Activated naive CD8-positive, alpha-beta T cell (primary cell): ENCODE data around the gene PGLYRP3.

Experiments
- H3K27ac Mint-ChIP-seq: one replicate; pipeline ENCODE4 v1.8.0; 2021; ENCODE audit warnings: mixed read lengths
- H3K27me3 Mint-ChIP-seq: one replicate; pipeline ENCODE4 v1.8.0; 2021; ENCODE audit warnings: mixed read lengths
- H3K36me3 Mint-ChIP-seq: one replicate; pipeline ENCODE4 v1.8.0; 2021; ENCODE audit warnings: mixed read lengths
- H3K4me1 Mint-ChIP-seq: one replicate; pipeline ENCODE4 v1.8.0; 2021; ENCODE audit warnings: low read depth, mixed read lengths
- H3K4me3 Mint-ChIP-seq: one replicate; pipeline ENCODE4 v1.8.0; 2021; ENCODE audit warnings: mild to moderate bottlenecking, mixed read lengths
- H3K9me3 Mint-ChIP-seq: one replicate; pipeline ENCODE4 v1.8.0; 2021; ENCODE audit warnings: low read depth, mixed read lengths

The PGLYRP3 gene

DNA sequence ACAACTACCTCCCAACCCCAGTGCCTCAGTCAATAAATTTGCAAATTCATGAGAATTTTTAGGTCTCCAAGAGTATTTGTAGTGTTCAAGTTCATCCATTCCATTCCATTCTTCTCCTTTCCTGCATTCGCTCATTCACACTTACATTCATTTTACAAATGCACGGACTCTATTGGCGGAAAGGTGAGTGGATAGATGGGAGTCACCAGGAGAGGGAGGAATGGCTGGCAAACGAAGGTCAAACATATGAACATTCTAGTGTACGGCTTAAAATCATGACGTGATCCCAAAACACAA, 50.7 kb downstream of the PGLYRP3 start:
- Mint-ChIP-seq H3K27ac (no peak overlapping the region), H3K9me3 (no peaks in the 10 kb centered on the region), H3K27me3 (peaks cover 36% of the 10 kb centered on the region), H3K4me1 (peaks cover 24% of the 10 kb centered on the region), H3K4me3 (peak overlapping the region; percentile 85), H3K36me3 (no peaks in the 10 kb centered on the region)

- Mint-ChIP-seq H3K9me3 (no peaks in the 10 kb centered on the region), H3K36me3 (no peaks in the 10 kb centered on the region), H3K27me3 (peaks cover 31% of the 10 kb centered on the region), H3K27ac (no peak overlapping the region), H3K4me1 (peaks cover 24% of the 10 kb centered on the region), H3K4me3 (peak overlapping the region; percentile 85)
These were observed 51.3 kb downstream of the PGLYRP3 start for GRCh38 chr1:153261281-153262069.

DNA sequence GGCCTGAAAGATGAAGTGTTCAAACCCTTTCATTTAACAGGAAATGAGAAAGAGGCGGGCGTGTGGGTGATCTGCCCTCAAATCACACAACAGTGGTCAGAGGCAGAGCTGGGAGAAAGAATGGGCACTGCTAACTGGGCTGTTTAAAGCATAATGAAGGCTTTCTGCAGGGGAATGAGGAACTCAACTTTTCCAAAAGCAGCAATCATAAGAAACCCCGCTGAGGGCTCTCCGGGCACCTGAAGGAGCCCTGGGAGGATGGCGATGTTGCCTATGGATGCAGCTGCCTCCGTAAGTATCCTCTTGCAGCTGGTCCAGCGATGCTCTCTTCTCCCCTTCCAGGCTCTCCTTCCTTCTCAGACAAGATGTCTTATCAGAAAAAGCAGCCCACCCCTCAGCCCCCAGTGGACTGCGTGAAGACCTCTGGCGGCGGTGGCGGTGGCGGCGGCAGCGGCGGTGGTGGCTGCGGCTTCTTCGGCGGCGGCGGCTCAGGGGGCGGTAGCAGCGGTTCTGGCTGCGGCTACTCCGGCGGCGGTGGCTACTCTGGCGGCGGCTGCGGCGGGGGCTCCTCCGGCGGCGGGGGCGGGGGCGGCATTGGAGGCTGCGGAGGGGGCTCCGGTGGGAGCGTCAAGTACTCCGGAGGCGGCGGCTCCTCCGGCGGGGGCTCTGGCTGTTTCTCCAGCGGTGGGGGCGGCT, 52.0 kb downstream of the PGLYRP3 start:
- Mint-ChIP-seq H3K4me1 (peaks cover 24% of the 10 kb centered on the region), H3K27me3 (peaks cover 25% of the 10 kb centered on the region), H3K4me3 (peak overlapping the region; percentile 73), H3K27ac (peak overlapping the region; percentile 11), H3K36me3 (no peaks in the 10 kb centered on the region), H3K9me3 (no peaks in the 10 kb centered on the region)

DNA sequence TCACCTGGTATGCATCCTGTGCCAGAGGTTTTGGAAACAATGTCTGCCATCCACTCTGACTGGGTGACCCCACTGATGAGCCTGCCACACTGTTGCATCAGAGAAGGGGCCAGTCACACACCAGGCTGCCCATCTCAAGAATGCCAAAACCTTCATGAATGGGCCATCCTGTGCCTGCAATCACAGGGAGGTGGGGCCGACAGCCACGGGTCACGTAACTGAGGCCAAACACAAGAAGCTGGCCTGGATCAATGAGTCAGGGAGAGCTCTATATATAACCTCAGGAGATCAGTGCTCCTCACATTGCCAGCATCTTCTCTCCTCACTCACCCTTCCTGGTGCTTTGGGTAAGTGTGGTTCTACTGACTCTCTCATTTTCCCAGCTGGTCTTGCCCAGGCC, 53.4 kb downstream of the PGLYRP3 start, which contains the start of gene LORICRIN:
Gene LORICRIN (plus strand): TSS at position 301 of the 400 bp plus-strand sequence. CDS start 1,263 bp downstream, outside the sequence.
- no peaks in the 10 kb centered on the region for H3K36me3 Mint-ChIP-seq
- no peaks in the 10 kb centered on the region for H3K9me3 Mint-ChIP-seq
- H3K4me3 Mint-ChIP-seq: peak within 1 kb of the TSS; percentile 73
- peak within 1 kb of the TSS; percentile 11 for H3K27ac Mint-ChIP-seq
- peaks cover 24% of the 10 kb centered on the region for H3K4me1 Mint-ChIP-seq
- H3K27me3 Mint-ChIP-seq: peaks cover 15% of the 10 kb centered on the region

DNA sequence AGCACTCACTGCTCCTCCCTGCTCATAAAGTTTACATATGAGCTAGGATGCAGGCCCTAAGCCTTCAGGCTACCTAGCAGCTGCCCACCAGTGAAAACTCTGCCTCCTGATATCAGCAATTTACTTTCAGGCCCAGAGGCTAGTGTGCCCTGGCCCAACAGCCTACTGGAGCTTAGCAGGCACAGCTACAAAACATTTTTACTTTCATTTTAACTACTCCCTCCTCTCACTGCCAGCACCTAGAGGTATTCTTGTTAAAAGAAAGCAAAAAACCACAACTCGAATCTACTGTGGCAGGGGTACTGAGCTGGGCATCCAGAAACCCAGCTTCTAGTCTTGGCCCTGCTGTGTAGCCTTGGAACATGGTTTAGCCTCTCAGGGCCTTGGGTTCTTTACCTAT, 59.1 kb downstream of the PGLYRP3 start:
- H3K36me3 Mint-ChIP-seq: no peaks in the 10 kb centered on the region
- H3K27ac Mint-ChIP-seq: no peak overlapping the region
- H3K27me3 Mint-ChIP-seq: peaks cover 11% of the 10 kb centered on the region
- H3K4me1 Mint-ChIP-seq: peaks cover 2% of the 10 kb centered on the region
- H3K9me3 Mint-ChIP-seq: no peaks in the 10 kb centered on the region
- H3K4me3 Mint-ChIP-seq: no peak overlapping the region

DNA sequence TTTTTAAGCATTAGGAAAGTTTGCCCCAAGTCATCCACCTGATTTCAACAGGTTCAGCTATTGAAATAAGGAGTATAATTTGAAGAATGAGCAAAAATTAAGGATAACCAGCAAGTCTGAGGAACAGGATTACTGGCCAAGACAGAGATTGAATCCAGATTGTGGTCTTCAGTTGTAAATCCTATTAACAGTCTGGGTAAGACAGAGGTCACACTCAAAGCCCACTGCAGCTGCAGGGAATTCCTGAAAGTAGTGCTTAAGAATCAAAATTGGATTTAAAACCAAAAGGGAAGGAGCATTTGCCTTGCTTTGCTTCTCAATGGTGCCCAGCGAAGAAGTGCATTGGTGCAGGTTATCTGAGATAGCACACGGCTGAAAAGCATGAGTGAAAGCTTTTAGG, 59.7 kb downstream of the PGLYRP3 start:
- Mint-ChIP-seq H3K4me3 (no peak overlapping the region), H3K9me3 (no peaks in the 10 kb centered on the region), H3K4me1 (peaks cover 2% of the 10 kb centered on the region), H3K27me3 (peaks cover 11% of the 10 kb centered on the region), H3K27ac (no peak overlapping the region), H3K36me3 (no peaks in the 10 kb centered on the region)

- Mint-ChIP-seq H3K9me3 (no peaks in the 10 kb centered on the region), H3K4me3 (no peak overlapping the region), H3K36me3 (no peaks in the 10 kb centered on the region), H3K27me3 (peaks cover 19% of the 10 kb centered on the region), H3K4me1 (peaks cover 2% of the 10 kb centered on the region), H3K27ac (no peak overlapping the region)
These were observed 60.8 kb downstream of the PGLYRP3 start for GRCh38 chr1:153251988-153252387.

DNA sequence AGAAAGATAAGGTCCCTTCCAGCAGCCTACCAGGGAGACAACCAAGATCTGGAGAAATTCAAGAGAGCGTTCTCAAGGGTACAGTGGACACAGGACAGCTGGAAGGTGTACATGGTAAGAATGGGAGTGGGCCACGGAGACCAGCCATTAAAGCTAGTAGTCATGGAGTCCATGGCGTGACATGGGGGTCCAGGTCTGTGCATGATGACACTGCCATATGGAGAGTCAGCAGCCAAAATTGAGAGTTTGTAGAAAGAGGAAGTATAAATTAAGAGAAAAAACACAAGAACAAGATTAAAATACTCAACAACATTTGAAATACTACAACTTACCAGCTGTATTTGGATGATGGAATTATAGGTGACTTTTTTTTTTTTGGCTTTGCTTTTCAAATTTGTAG, 61.2 kb downstream of the PGLYRP3 start:
- Mint-ChIP-seq H3K27ac (no peak overlapping the region), H3K9me3 (no peaks in the 10 kb centered on the region), H3K4me3 (no peak overlapping the region), H3K27me3 (peaks cover 19% of the 10 kb centered on the region), H3K36me3 (no peaks in the 10 kb centered on the region), H3K4me1 (peaks cover 2% of the 10 kb centered on the region)

DNA sequence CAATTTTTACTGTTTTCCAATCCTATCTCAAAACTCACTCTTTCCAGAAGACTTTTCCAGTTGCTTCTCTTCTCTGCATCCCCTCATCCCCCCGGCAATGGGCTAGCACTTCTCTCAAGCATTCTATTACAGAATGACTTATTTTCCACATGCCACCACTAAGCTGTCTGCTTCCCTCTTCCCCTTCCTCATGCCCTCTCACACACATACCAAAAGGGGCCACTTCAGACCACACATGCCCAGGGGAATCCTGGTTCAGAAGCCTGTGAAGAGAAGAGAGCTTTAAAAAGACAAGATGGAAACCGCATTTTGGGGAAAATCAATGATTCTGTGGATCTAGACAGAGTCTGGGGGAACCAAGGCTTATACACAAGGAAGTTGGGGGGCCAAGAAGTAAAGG, 61.7 kb downstream of the PGLYRP3 start:
- Mint-ChIP-seq H3K36me3 (no peaks in the 10 kb centered on the region), H3K4me3 (no peak overlapping the region), H3K4me1 (peaks cover 2% of the 10 kb centered on the region), H3K27ac (no peak overlapping the region), H3K9me3 (no peaks in the 10 kb centered on the region), H3K27me3 (peaks cover 19% of the 10 kb centered on the region)

- H3K27ac Mint-ChIP-seq: no peak overlapping the region
- H3K4me3 Mint-ChIP-seq: no peak overlapping the region
- H3K9me3 Mint-ChIP-seq: no peaks in the 10 kb centered on the region
- H3K4me1 Mint-ChIP-seq: peaks cover 2% of the 10 kb centered on the region
- H3K27me3 Mint-ChIP-seq: peaks cover 19% of the 10 kb centered on the region
- H3K36me3 Mint-ChIP-seq: no peaks in the 10 kb centered on the region
These were observed 62.6 kb downstream of the PGLYRP3 start for GRCh38 chr1:153250166-153250565.

DNA sequence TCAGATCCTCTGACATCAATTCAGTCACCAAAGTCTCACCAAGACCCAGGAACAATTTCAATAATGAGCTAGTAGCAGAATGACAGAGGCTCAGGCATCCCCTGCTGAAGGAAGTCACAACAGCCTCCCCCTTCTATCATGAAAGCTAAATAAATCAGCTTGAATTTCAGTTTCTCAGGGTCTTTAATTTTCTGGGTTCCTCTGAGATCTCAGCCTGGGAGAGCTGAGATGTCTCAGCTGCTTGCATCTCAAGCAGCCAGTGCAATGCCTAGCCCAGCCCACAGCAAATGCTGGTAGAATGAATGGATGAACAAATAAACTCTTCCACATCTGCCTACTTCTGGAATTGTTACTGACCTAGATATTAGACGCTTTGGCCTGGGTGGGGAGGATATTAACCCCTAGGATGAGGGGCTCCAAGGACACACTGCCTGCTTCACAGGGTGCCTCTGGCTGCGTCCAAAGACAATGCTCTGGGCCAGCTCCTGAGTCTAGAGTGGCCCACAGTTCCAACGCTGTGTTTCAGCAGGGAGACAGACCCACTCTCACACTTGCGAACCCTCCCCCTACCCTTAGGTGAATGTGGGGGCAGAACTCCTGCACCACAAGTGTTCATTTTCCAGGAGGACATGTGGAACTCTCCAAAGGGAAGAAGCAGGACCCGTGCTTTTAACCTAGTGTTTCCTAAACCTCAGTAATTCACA, 64.4 kb downstream of the PGLYRP3 start:
- Mint-ChIP-seq H3K27ac (no peak overlapping the region), H3K27me3 (peaks cover 23% of the 10 kb centered on the region), H3K36me3 (no peaks in the 10 kb centered on the region), H3K4me1 (no peaks in the 10 kb centered on the region), H3K4me3 (no peak overlapping the region), H3K9me3 (no peaks in the 10 kb centered on the region)
